K562 (cell line): Measurements from ENCODE around the gene CMTM8. TPM values are rescaled to one million over a fixed set of nuclear protein-coding genes. Genes with fewer than 3 reads are reported as not detected.

Experiments
- CHCHD3 ChIP-seq: fragments of 250-450 bp; sonication (Bioruptor Pico); IDR thresholded peaks from 2 replicates; pipeline ENCODE4 v2.1.2; 2022; ENCODE audit warnings: mild to moderate bottlenecking
- ETV5 ChIP-seq: sonication (generic); formaldehyde crosslinking; IDR thresholded peaks from 2 replicates; pipeline ENCODE4 v1.4.0; 2020; ENCODE audit warnings: low read depth, mild to moderate bottlenecking, missing genetic modification reagents
- KAT7 ChIP-seq: sonication (generic); formaldehyde crosslinking; IDR thresholded peaks from 2 replicates; pipeline ENCODE4 v1.8.0; 2022; ENCODE audit warnings: missing genetic modification reagents, mild to moderate bottlenecking, borderline replicate concordance
- PHF21A ChIP-seq: fragments of 450-650 bp; IDR thresholded peaks from 2 replicates; pipeline ENCODE4 v1.6.1; 2017; ENCODE audit warnings: low read depth, borderline replicate concordance
- RAD21 ChIP-seq, 2 experiments: fragments of 250-450 bp in 1 of 2; fragments of 450-650 bp in 1 of 2; sonication (Bioruptor Pico) in 1 of 2; formaldehyde crosslinking in 1 of 2; IDR thresholded peaks in 1 of 2; conservative IDR thresholded peaks in 1 of 2; 2 replicates each; pipeline versions ENCODE4 v1.4.0 to v1.8.0; 2020 to 2022; ENCODE audit warnings: mild to moderate bottlenecking in 2 of 2, moderate library complexity in 1 of 2
- ZNF444 ChIP-seq: fragments of 250-450 bp; sonication (Bioruptor Pico); IDR thresholded peaks from 2 replicates; pipeline ENCODE4 v1.4.0; 2020; ENCODE audit warnings: mild to moderate bottlenecking, moderate library complexity
- polyA plus RNA-seq, 8 experiments: library from polyadenylated mRNA; depleted of rRNA in 4 of 8; stranded (reverse) in 5 of 8; unstranded in 3 of 8; fragments of >200 nt; fragmentation: Nextera tagmentation in 2 of 8; fragmentation: Illumina TruSeq in 1 of 8; extraction: Ambion mirVana in 2 of 8; extraction: Trizol in 1 of 8; gene quantifications; 2 replicates each; pipeline versions ENCODE4 v1.2.1 to v1.2.3, GENCODE V29; 2011 to 2014; ENCODE audit warnings: inconsistent platforms in 1 of 8, missing spikeins in 1 of 8
- total RNA-seq, 7 experiments: library from RNA; depleted of rRNA in 6 of 7; stranded (reverse); fragments of >200 nt in 6 of 7; fragmentation: Illumina TruSeq in 2 of 7; extraction: Trizol in 2 of 7; gene quantifications; 2 replicates each; pipeline versions ENCODE4 v1.2.1 to v1.2.3, GENCODE V29; 2011 to 2021; ENCODE audit warnings: low replicate concordance in 1 of 7
- TF ChIP-seq, protein P1 (sequence below): fragments of 250-450 bp; sonication (Bioruptor Pico); IDR thresholded peaks from 2 replicates; pipeline ENCODE4 v1.5.0; 2021
- TF ChIP-seq, protein P2 (sequence below), 3 experiments: IDR thresholded peaks in 2 of 3; conservative IDR thresholded peaks in 1 of 3; 2 replicates each; pipeline ENCODE4 v1.5.1; 2011 to 2012; ENCODE audit warnings: low read length in 3 of 3, mild to moderate bottlenecking in 3 of 3, control low read depth in 2 of 3, improper control_type of control experiment in 1 of 3, inconsistent platforms in 1 of 3, low read depth in 1 of 3, mixed read lengths in 1 of 3, moderate library complexity in 1 of 3; ENCODE audit not compliant: insufficient read depth in 2 of 3
- TF ChIP-seq, protein P3 (sequence below): sonication (generic); formaldehyde crosslinking; IDR thresholded peaks from 2 replicates; pipeline ENCODE4 v1.8.0; 2022; ENCODE audit warnings: missing genetic modification reagents, mild to moderate bottlenecking, borderline replicate concordance

CMTM8 gene
- total and polyA plus RNA-seq, 9 of the 15 experiments (the other 6 are each of a cell fraction or from before 2014, with no cell fraction given) = not detected

DNA sequence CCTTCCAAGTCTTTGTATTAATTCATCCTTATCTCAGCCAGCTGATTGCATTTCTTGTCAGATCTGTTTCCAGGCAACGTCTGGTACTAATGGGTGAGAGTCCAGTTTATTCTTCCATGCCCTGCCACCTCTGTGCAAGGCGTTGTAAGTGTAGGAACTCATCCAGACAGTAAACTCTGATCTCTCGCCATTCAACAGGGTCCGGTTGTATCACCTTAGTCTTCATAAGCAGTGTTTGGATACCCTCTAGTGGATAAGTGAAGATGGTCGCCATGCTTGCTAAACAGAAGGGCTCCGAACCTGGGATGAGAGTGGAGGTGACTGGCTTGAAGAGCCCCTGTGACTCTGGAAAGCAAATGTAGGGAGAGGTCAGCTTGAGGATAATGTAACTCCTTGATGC is 101.6 kb downstream of the CMTM8 start (continued):
- TF ChIP-seq, protein P1, sequence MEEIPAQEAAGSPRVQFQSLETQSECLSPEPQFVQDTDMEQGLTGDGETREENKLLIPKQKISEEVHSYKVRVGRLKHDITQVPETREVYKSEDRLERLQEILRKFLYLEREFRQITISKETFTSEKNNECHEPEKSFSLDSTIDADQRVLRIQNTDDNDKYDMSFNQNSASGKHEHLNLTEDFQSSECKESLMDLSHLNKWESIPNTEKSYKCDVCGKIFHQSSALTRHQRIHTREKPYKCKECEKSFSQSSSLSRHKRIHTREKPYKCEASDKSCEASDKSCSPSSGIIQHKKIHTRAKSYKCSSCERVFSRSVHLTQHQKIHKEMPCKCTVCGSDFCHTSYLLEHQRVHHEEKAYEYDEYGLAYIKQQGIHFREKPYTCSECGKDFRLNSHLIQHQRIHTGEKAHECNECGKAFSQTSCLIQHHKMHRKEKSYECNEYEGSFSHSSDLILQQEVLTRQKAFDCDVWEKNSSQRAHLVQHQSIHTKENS (CRISPR knock-in tag) = no peak
- TF ChIP-seq PHF21A (no peak), ETV5 (CRISPR knock-in tag) (no peak), KAT7 (CRISPR knock-in tag) (no peak), ZNF444 (CRISPR knock-in tag) (no peak), RAD21 (CRISPR knock-in tag; conservative IDR thresholded peaks at IDR 0.05 in 1 of 2, IDR thresholded peaks at IDR 0.05 in 1 of 2) (peak; percentile 56 to 77), CHCHD3 (no peak)
- TF ChIP-seq, protein P2, sequence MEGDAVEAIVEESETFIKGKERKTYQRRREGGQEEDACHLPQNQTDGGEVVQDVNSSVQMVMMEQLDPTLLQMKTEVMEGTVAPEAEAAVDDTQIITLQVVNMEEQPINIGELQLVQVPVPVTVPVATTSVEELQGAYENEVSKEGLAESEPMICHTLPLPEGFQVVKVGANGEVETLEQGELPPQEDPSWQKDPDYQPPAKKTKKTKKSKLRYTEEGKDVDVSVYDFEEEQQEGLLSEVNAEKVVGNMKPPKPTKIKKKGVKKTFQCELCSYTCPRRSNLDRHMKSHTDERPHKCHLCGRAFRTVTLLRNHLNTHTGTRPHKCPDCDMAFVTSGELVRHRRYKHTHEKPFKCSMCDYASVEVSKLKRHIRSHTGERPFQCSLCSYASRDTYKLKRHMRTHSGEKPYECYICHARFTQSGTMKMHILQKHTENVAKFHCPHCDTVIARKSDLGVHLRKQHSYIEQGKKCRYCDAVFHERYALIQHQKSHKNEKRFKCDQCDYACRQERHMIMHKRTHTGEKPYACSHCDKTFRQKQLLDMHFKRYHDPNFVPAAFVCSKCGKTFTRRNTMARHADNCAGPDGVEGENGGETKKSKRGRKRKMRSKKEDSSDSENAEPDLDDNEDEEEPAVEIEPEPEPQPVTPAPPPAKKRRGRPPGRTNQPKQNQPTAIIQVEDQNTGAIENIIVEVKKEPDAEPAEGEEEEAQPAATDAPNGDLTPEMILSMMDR (IDR thresholded peaks at IDR 0.05 in 2 of 3, conservative IDR thresholded peaks at IDR 0.05 in 1 of 3; ENCODE audit: insufficient read depth in 2 of 3, low read depth in 1 of 3, low read length in 3 of 3) = peak; percentile 50 to 59 (median 56); a peak in 5 of 6 replicates
- TF ChIP-seq, protein P3, sequence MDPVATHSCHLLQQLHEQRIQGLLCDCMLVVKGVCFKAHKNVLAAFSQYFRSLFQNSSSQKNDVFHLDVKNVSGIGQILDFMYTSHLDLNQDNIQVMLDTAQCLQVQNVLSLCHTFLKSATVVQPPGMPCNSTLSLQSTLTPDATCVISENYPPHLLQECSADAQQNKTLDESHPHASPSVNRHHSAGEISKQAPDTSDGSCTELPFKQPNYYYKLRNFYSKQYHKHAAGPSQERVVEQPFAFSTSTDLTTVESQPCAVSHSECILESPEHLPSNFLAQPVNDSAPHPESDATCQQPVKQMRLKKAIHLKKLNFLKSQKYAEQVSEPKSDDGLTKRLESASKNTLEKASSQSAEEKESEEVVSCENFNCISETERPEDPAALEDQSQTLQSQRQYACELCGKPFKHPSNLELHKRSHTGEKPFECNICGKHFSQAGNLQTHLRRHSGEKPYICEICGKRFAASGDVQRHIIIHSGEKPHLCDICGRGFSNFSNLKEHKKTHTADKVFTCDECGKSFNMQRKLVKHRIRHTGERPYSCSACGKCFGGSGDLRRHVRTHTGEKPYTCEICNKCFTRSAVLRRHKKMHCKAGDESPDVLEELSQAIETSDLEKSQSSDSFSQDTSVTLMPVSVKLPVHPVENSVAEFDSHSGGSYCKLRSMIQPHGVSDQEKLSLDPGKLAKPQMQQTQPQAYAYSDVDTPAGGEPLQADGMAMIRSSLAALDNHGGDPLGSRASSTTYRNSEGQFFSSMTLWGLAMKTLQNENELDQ = no peak
